Measurements from ENCODE around the gene PRODH2. TPM values are rescaled to one million over a fixed set of nuclear protein-coding genes. Genes with fewer than 3 reads are reported as not detected.

PRODH2 gene
- total RNA-seq, 1 experiment from 2014 or later, result not detected

DNA sequence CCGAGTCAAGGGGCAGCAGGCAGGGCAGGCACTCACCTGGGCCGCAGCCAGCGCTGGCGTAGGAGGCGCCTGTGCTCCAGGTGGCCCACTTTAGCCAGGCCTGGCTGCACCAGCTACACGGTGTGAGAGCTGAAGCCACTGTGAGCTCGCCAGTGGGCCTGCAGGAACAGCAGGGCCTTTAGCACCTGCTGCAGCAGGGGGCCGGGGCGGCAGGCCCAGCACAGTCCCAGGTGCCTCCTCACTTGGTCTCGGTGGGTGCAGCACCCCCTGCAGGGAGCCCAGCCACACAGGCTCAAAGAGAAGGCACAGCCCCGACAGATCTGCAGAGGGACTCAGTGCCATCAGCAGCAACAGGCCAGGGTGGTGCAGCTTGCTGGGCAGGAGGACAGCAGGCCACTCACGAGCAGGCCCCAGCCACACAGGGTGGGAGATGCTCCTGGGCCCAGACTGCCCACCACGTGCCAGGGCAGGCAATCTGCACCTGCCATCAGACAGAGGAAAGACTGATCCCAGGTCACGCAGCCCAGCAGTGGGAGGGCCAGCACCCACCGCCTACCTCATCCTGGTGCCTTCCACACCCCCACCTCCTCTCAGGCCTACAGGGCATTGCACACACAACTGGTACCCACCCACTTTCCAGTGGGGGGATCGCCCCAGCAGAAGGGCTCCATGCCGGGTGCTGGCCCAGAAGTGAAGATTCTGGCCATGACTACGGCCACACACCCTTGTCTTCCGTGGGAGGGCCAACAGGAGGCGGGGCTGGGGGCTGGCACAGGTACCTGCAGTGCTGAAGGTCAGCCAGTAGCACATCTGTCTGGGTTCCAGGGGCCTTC is 21.4 kb downstream of the PRODH2 start (continued):
- TF ChIP-seq, protein P1, sequence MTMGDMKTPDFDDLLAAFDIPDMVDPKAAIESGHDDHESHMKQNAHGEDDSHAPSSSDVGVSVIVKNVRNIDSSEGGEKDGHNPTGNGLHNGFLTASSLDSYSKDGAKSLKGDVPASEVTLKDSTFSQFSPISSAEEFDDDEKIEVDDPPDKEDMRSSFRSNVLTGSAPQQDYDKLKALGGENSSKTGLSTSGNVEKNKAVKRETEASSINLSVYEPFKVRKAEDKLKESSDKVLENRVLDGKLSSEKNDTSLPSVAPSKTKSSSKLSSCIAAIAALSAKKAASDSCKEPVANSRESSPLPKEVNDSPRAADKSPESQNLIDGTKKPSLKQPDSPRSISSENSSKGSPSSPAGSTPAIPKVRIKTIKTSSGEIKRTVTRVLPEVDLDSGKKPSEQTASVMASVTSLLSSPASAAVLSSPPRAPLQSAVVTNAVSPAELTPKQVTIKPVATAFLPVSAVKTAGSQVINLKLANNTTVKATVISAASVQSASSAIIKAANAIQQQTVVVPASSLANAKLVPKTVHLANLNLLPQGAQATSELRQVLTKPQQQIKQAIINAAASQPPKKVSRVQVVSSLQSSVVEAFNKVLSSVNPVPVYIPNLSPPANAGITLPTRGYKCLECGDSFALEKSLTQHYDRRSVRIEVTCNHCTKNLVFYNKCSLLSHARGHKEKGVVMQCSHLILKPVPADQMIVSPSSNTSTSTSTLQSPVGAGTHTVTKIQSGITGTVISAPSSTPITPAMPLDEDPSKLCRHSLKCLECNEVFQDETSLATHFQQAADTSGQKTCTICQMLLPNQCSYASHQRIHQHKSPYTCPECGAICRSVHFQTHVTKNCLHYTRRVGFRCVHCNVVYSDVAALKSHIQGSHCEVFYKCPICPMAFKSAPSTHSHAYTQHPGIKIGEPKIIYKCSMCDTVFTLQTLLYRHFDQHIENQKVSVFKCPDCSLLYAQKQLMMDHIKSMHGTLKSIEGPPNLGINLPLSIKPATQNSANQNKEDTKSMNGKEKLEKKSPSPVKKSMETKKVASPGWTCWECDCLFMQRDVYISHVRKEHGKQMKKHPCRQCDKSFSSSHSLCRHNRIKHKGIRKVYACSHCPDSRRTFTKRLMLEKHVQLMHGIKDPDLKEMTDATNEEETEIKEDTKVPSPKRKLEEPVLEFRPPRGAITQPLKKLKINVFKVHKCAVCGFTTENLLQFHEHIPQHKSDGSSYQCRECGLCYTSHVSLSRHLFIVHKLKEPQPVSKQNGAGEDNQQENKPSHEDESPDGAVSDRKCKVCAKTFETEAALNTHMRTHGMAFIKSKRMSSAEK (CRISPR knock-in tag; IDR thresholded peaks at IDR 0.05; ENCODE audit: borderline replicate concordance), result no peak
- TF ChIP-seq NFE2L1 (CRISPR knock-in tag; IDR thresholded peaks at IDR 0.05) (no peak), JAZF1 (CRISPR knock-in tag; IDR thresholded peaks at IDR 0.05) (no peak), GRHL2 (CRISPR knock-in tag; IDR thresholded peaks at IDR 0.05; ENCODE audit: insufficient replicate concordance, severe bottlenecking) (no peak), JUN (CRISPR knock-in tag; IDR thresholded peaks at IDR 0.05) (no peak), FOXP1 (CRISPR knock-in tag; IDR thresholded peaks at IDR 0.05; ENCODE audit: borderline replicate concordance) (no peak)

DNA sequence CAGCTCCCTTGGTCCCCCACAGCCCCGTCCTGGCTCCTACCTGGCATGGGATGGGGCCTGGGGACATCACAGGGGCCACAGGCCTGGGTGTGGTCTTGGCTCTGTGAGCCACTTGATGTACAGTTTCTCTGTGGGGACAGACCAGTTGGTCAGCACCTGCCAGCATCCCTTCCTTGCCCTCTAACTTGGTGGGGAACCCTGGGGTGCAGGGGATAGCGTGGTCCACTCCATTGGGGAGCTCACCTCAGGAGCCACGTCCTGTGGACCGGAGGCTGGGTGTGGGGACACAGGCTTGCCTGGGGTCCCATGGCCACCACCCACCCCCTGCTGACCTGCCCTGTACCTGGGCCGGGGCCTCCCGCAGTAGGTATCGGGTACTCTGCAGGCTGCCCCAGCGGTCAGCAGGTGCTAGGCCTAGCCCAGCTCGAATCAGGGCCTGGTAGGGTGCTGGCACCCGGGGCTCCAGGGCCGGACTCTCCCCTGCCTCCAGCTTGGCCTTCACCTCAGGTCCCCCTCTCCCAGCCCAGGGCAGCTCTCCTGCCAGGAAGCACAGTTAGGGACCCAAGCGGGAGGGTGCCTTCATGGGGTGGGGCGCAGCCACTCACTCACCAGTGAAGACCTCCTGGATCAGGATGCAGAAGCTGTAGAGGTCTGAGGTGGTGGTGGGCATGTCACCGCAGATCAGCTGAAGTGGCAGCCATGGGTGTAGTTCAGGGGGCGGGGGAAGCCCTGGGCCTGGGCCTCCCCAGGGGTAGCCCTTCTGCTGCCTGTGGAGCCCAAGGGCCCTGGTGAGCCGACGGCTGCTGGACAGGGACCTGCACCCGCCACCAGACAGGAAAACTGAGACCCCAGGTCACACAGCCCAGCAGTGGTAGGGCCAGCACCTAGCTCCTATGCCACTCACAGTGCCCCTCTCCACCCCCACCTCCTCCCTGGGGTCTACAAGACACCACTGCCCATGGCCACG is 22.4 kb downstream of the PRODH2 start:
- Mint-ChIP-seq H3K27me3 (ENCODE audit: low read depth) (peaks cover 5% of the 10 kb centered on the region), H3K4me1 (peaks cover 10% of the 10 kb centered on the region), H3K36me3 (no peaks in the 10 kb centered on the region), H3K9me3 (no peaks in the 10 kb centered on the region), H3K4me3 (no peak overlapping the region), H3K27ac (no peak overlapping the region)
- ATAC-seq (no peak), DNase-seq (ENCODE audit: low spot score) (no peak)
- CTCF ChIA-PET, result interaction anchor here (0.5 to 2.8 kb wide), 6 partner anchors 13 to 336 kb away, joined by 3 to 8 read pairs (median 3); partner anchors contain the start of genes LIN37, PSENEN and U2AF1L4
- TF ChIP-seq OVOL2 (CRISPR knock-in tag; IDR thresholded peaks at IDR 0.05; ENCODE audit: borderline replicate concordance) (no peak), ZNF263 (CRISPR knock-in tag; IDR thresholded peaks at IDR 0.05; ENCODE audit: low read depth) (no peak)
- TF ChIP-seq, protein P2, sequence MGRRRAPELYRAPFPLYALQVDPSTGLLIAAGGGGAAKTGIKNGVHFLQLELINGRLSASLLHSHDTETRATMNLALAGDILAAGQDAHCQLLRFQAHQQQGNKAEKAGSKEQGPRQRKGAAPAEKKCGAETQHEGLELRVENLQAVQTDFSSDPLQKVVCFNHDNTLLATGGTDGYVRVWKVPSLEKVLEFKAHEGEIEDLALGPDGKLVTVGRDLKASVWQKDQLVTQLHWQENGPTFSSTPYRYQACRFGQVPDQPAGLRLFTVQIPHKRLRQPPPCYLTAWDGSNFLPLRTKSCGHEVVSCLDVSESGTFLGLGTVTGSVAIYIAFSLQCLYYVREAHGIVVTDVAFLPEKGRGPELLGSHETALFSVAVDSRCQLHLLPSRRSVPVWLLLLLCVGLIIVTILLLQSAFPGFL (CRISPR knock-in tag; IDR thresholded peaks at IDR 0.05; ENCODE audit: borderline replicate concordance), result no peak
- POLR2A ChIA-PET, result interaction anchor here (1.0 kb wide), 1 partner anchor 42 kb away, joined by 3 read pairs; the partner anchor contains the start of gene LIN37

DNA sequence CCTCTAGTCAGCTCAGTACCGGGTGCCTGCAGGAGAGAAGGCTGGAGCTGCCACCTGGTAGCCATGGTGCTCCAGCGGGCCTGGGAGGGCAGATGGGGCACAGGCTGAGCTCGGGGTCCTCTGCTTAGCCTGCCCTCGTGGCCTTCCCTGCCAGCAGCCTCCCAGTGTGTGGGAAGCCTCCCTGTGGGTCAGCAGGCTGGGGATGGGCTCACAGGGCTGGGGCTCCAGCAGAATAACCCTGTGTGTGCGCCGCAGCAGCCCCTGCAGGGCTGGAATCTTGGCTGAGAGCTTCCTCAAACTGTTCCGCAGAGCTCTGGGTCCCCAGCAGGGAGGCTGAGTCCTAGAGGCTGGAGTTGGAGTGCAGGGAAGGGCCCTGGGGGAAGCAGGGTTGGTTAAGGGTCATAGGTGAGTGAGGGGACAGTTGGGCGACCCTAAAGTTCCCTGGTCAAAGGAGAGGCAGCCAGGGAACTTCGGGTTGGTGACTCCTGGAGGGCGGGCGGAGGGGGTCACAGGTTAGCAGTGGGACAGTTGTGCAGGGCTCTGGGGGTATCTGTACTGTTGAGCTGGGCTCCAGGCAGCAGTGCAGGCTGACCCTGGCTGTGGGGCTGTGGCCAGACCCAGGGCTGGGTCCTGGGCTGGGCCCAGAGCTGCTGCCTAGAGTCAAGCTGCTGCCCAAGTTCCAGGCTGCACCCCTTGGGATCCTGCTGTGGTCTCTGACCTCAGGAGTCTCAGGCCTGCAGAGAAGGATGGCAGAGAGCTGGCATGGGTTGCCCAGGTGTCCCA is 23.3 kb downstream of the PRODH2 start:
- no peak for ATAC-seq
- Mint-ChIP-seq H3K4me1 (peaks cover 12% of the 10 kb centered on the region), H3K4me3 (no peak overlapping the region), H3K9me3 (no peaks in the 10 kb centered on the region), H3K36me3 (no peaks in the 10 kb centered on the region), H3K27me3 (ENCODE audit: low read depth) (no peaks in the 10 kb centered on the region), H3K27ac (no peak overlapping the region)
- no peak for DNase-seq (ENCODE audit: low spot score)
- ChIA-PET POLR2A (no interaction called here), CTCF (interaction anchor here (0.5 to 2.8 kb wide), 7 partner anchors 13 to 335 kb away, joined by 3 to 8 read pairs (median 3); partner anchors contain the start of genes LIN37, PSENEN and U2AF1L4)
- TF ChIP-seq, protein P1 (CRISPR knock-in tag; IDR thresholded peaks at IDR 0.05; ENCODE audit: borderline replicate concordance), result no peak
- TF ChIP-seq GABPB1 (CRISPR knock-in tag; IDR thresholded peaks at IDR 0.05) (no peak), ELF4 (CRISPR knock-in tag; IDR thresholded peaks at IDR 0.05; ENCODE audit: low read depth) (no peak), TEAD1 (CRISPR knock-in tag; IDR thresholded peaks at IDR 0.05) (no peak), ZNF232 (CRISPR knock-in tag; IDR thresholded peaks at IDR 0.05) (no peak), MYBL2 (CRISPR knock-in tag; IDR thresholded peaks at IDR 0.05) (no peak), JAZF1 (CRISPR knock-in tag; IDR thresholded peaks at IDR 0.05) (no peak), ZBTB21 (CRISPR knock-in tag; IDR thresholded peaks at IDR 0.05; ENCODE audit: borderline replicate concordance) (no peak)
- TF ChIP-seq, protein P3, sequence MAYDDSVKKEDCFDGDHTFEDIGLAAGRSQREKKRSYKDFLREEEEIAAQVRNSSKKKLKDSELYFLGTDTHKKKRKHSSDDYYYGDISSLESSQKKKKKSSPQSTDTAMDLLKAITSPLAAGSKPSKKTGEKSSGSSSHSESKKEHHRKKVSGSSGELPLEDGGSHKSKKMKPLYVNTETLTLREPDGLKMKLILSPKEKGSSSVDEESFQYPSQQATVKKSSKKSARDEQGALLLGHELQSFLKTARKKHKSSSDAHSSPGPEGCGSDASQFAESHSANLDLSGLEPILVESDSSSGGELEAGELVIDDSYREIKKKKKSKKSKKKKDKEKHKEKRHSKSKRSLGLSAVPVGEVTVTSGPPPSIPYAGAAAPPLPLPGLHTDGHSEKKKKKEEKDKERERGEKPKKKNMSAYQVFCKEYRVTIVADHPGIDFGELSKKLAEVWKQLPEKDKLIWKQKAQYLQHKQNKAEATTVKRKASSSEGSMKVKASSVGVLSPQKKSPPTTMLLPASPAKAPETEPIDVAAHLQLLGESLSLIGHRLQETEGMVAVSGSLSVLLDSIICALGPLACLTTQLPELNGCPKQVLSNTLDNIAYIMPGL (CRISPR knock-in tag; IDR thresholded peaks at IDR 0.05), result no peak

Data from WTC11 (cell line).